Raji (cell line): ENCODE data around the gene PTPRJ.

Source experiments
- POLR2A ChIP-seq: IDR thresholded peaks from 2 replicates; pipeline ENCODE4 v1.6.1; 2011; ENCODE audit warnings: low read depth, low read length, control low read depth; ENCODE audit not compliant: insufficient read depth

Gene PTPRJ

GRCh38 chr11:48005831-48006270 is 25.5 kb downstream of the PTPRJ start:
- no peak for TF ChIP-seq POLR2A

- TF ChIP-seq POLR2A: no peak
These were observed 26.1 kb downstream of the PTPRJ start for GRCh38 chr11:48006301-48006992.

GRCh38 chr11:48007677-48008076 is 27.3 kb downstream of the PTPRJ start:
- TF ChIP-seq POLR2A: no peak

- TF ChIP-seq POLR2A: no peak
These were observed 28.6 kb downstream of the PTPRJ start for GRCh38 chr11:48008951-48009270.

- no peak for TF ChIP-seq POLR2A
These were observed 30.9 kb downstream of the PTPRJ start for GRCh38 chr11:48011102-48011797.

GRCh38 chr11:48011798-48012391 is 31.5 kb downstream of the PTPRJ start:
- TF ChIP-seq POLR2A: no peak

GRCh38 chr11:48013269-48013901 is 33.0 kb downstream of the PTPRJ start:
- peak; percentile 56 for TF ChIP-seq POLR2A

- TF ChIP-seq POLR2A: no peak
These were observed 34.6 kb downstream of the PTPRJ start for GRCh38 chr11:48014917-48015316.

GRCh38 chr11:48017105-48017830 is 36.9 kb downstream of the PTPRJ start:
- TF ChIP-seq POLR2A: no peak

GRCh38 chr11:48017831-48018527 is 37.6 kb downstream of the PTPRJ start:
- TF ChIP-seq POLR2A: no peak

- TF ChIP-seq POLR2A: no peak
These were observed 38.3 kb downstream of the PTPRJ start for GRCh38 chr11:48018528-48019216.

- TF ChIP-seq POLR2A: no peak
These were observed 38.8 kb downstream of the PTPRJ start for GRCh38 chr11:48019217-48019584.

GRCh38 chr11:48019595-48019994 is 39.2 kb downstream of the PTPRJ start:
- no peak for TF ChIP-seq POLR2A
